WTC11 (cell line): ENCODE data around the gene ZNF668.

ENCODE experiments used
- ATF2 ChIP-seq: sonication (generic); formaldehyde crosslinking; IDR thresholded peaks from 2 replicates; pipeline ENCODE4 v1.8.1; 2022; ENCODE audit warnings: low read depth, missing genetic modification reagents, borderline replicate concordance
- CTCF ChIP-seq: fragments of 200-600 bp; IDR thresholded peaks from 2 replicates; pipeline ENCODE4 v1.8.0; 2022; ENCODE audit warnings: antibody characterized with exemption
- MLX ChIP-seq: sonication (generic); formaldehyde crosslinking; IDR thresholded peaks from 2 replicates; pipeline ENCODE4 v1.8.1; 2023; ENCODE audit warnings: mild to moderate bottlenecking, missing genetic modification reagents, moderate library complexity

GRCh38 chr16:31023252-31023602 is 50.8 kb downstream of the ZNF668 start:
- no peak for TF ChIP-seq MLX (CRISPR knock-in tag)
- TF ChIP-seq ATF2 (CRISPR knock-in tag) = no peak
- TF ChIP-seq CTCF = no peak
